Endothelial cell of umbilical vein (primary cell): Measurements from ENCODE around the gene ZDHHC24. TPM values are rescaled to one million over a fixed set of nuclear protein-coding genes. Genes with fewer than 3 reads are reported as not detected.

Experiments used
- BruUV-seq: library from RNA; stranded (reverse); fragments of 400-500 nt; replicated peaks from 2 replicates; lab custom pipeline; 2021; lab: Mats Ljungman, UMichigan
- CTCF ChIA-PET: fragments of 300-600, 350-600 bp; sonication (Branson Sonifier 250); formaldehyde crosslinking; loops from one replicate; lab custom pipeline; 2021; ENCODE audit warnings: antibody characterized with exemption, inconsistent platforms; lab: Charles Lee
- POLR2A ChIA-PET: fragments of 300-600, 350-600 bp; sonication (Branson Sonifier 250); formaldehyde crosslinking; loops from one replicate; lab custom pipeline; 2021; ENCODE audit warnings: antibody characterized with exemption, inconsistent platforms; lab: Charles Lee
- DNase-seq: peaks from one replicate; pipeline ENCODE4 v3.0.0-alpha.2; 2011; ENCODE audit warnings: low read depth, low spot score
- FAIRE-seq: peaks from 2 replicates; lab custom pipeline; 2011; peaks lifted over from hg19 to GRCh38; lab: Jason Lieb, UNC
- H2AFZ ChIP-seq: 2 replicates; pipeline ENCODE4 v1.6.0; 2012; ENCODE audit warnings: low read depth, low read length, control low read depth, inconsistent platforms
- H3K27ac ChIP-seq: 2 replicates; pipeline ENCODE4 v1.5.1; 2011; ENCODE audit warnings: low read depth, mild to moderate bottlenecking, control low read depth, low read length, moderate library complexity; ENCODE audit not compliant: insufficient read depth
- H3K27me3 ChIP-seq, 2 experiments: 2 replicates each; pipeline versions ENCODE4 v1.6.0 to v1.6.1; 2011; ENCODE audit warnings: low read length in 2 of 2, mixed read lengths in 1 of 2; ENCODE audit not compliant: control insufficient read depth in 2 of 2, insufficient read depth in 2 of 2
- H3K36me3 ChIP-seq, 2 experiments: 2 replicates in 1 of 2; 3 replicates in 1 of 2; pipeline ENCODE4 v1.5.1; 2011; ENCODE audit warnings: low read length in 2 of 2, mild to moderate bottlenecking in 1 of 2, moderate library complexity in 1 of 2; ENCODE audit not compliant: control insufficient read depth in 2 of 2, insufficient read depth in 2 of 2; ENCODE audit errors: extremely low read depth in 1 of 2
- H3K4me1 ChIP-seq: 3 replicates; pipeline ENCODE4 v1.5.1; 2011; ENCODE audit warnings: mild to moderate bottlenecking, low read length; ENCODE audit not compliant: control insufficient read depth, insufficient read depth; ENCODE audit errors: extremely low read depth
- H3K4me2 ChIP-seq: 2 replicates; pipeline ENCODE4 v1.6.1; 2011; ENCODE audit warnings: low read length, control low read depth, mixed read lengths; ENCODE audit not compliant: insufficient read depth
- H3K4me3 ChIP-seq, 3 experiments: fragments of 200-600 bp in 1 of 3; sonication (generic), shearing (Covaris generic) in 1 of 3; replicated peaks in 1 of 3; 2 replicates each; pipeline ENCODE4 v1.5.1; 2011 to 2016; ENCODE audit warnings: control low read depth in 3 of 3, low read length in 3 of 3, mild to moderate bottlenecking in 2 of 3, inconsistent platforms in 1 of 3, low read depth in 1 of 3, moderate library complexity in 1 of 3; ENCODE audit not compliant: insufficient read depth in 1 of 3
- H3K79me2 ChIP-seq: 2 replicates; pipeline ENCODE4 v1.6.0; 2012; ENCODE audit warnings: low read length, inconsistent platforms; ENCODE audit not compliant: control insufficient read depth, insufficient read depth
- H3K9ac ChIP-seq: replicated peaks from 2 replicates; pipeline ENCODE3; 2011; ENCODE audit warnings: low read length, control low read depth; ENCODE audit not compliant: insufficient read depth; ENCODE audit errors: extremely low read depth
- H3K9me1 ChIP-seq: replicated peaks from 3 replicates; pipeline ENCODE4 v1.6.0; 2011; ENCODE audit warnings: mild to moderate bottlenecking, low read length; ENCODE audit not compliant: control insufficient read depth, insufficient read depth; ENCODE audit errors: extremely low read depth
- H3K9me3 ChIP-seq: replicated peaks from 2 replicates; pipeline ENCODE4 v1.5.1; 2012; ENCODE audit warnings: low read length, inconsistent platforms; ENCODE audit not compliant: control insufficient read depth, insufficient read depth
- H4K20me1 ChIP-seq: replicated peaks from 2 replicates; pipeline ENCODE3; 2011; ENCODE audit warnings: mild to moderate bottlenecking, low read length; ENCODE audit not compliant: control insufficient read depth, insufficient read depth; ENCODE audit errors: extremely low read depth
- CTCF ChIP-seq, 2 donors: IDR thresholded peaks; 1 replicate in 1 of 2; 2 replicates in 1 of 2; pipeline ENCODE4 v1.5.1; 2011; ENCODE audit warnings: low read length in 2 of 2, mild to moderate bottlenecking in 2 of 2, moderate library complexity in 2 of 2, control low read depth in 1 of 2, inconsistent platforms in 1 of 2, low read depth in 1 of 2; ENCODE audit not compliant: insufficient read depth in 1 of 2; ENCODE audit errors: extremely low read depth in 1 of 2
- EZH2 ChIP-seq: IDR thresholded peaks from 2 replicates; pipeline ENCODE4 v1.6.1; 2012; ENCODE audit warnings: borderline replicate concordance, low read depth, mild to moderate bottlenecking, moderate library complexity, low read length, inconsistent platforms; ENCODE audit not compliant: severe bottlenecking
- FOS ChIP-seq: IDR thresholded peaks from 2 replicates; pipeline ENCODE4 v1.6.1; 2011; ENCODE audit warnings: mild to moderate bottlenecking, low read length, moderate library complexity, borderline replicate concordance; ENCODE audit not compliant: insufficient read depth
- GATA2 ChIP-seq: IDR thresholded peaks from 2 replicates; pipeline ENCODE4 v1.7.0; 2011; ENCODE audit warnings: low read depth, mild to moderate bottlenecking, moderate library complexity, mixed read lengths, low read length; ENCODE audit not compliant: insufficient read length, insufficient read depth
- JUN ChIP-seq: IDR thresholded peaks from 2 replicates; pipeline ENCODE4 v1.6.1; 2011; ENCODE audit warnings: borderline replicate concordance, low read depth; ENCODE audit not compliant: insufficient read length, insufficient read depth
- MAX ChIP-seq: IDR thresholded peaks from 2 replicates; pipeline ENCODE4 v1.6.1; 2011; ENCODE audit not compliant: insufficient read depth, insufficient read length
- MYC ChIP-seq: IDR thresholded peaks from one replicate; pipeline ENCODE4 v1.6.1; 2011; ENCODE audit warnings: mild to moderate bottlenecking, low read depth, low read length
- POLR2A ChIP-seq: IDR thresholded peaks from 2 replicates; pipeline ENCODE4 v1.6.1; 2012; ENCODE audit warnings: low read depth, mild to moderate bottlenecking, control low read depth, low read length
- POLR2AphosphoS5 ChIP-seq: IDR thresholded peaks from 2 replicates; pipeline ENCODE4 v1.6.1; 2012; ENCODE audit warnings: low read depth, mild to moderate bottlenecking, control low read depth, low read length, moderate library complexity; ENCODE audit not compliant: insufficient read depth
- dilution Hi-C: fragments of 300-500 bp; cut with MboI; formaldehyde crosslinking; loops from one replicate; pipeline ENCODE4 v1.15.0; 2019; ENCODE audit warnings: low sequenced_read_pairs; ENCODE audit not compliant: extremely low pct_ligation_motif_present
- intact Hi-C: fragments of 100-400 bp; cut with micrococcal nuclease; formaldehyde crosslinking; loops from one replicate; pipeline ENCODE4 v1.10.0; 2022
- polyA plus RNA-seq, 4 experiments: library from polyadenylated mRNA; depleted of rRNA in 3 of 4; stranded (reverse) in 3 of 4; unstranded in 1 of 4; fragments of >200 nt; gene quantifications; 2 replicates each; pipeline versions ENCODE4 v1.2.1 to v1.2.3, GENCODE V29; 2011 to 2012; ENCODE audit warnings: missing spikeins in 1 of 4
- total RNA-seq: library from RNA; stranded (reverse); gene quantifications from 2 replicates; pipeline ENCODE4 v1.2.3, GENCODE V29; 2021

Gene ZDHHC24
- total and polyA plus RNA-seq, 2 donors (not counting 3 experiments of a cell fraction or from before 2014, with no cell fraction given): 20.1 to 21.1 TPM

- DNase-seq: no peak
- Histone ChIP-seq H3K27me3 (no peaks in the 10 kb centered on the region), H3K4me3 (no peak overlapping the region), H3K9me3 (no peaks in the 10 kb centered on the region), H3K27ac (no peak overlapping the region), H3K4me1 (no peaks in the 10 kb centered on the region), H3K4me2 (no peak overlapping the region), H3K9ac (no peak overlapping the region), H3K9me1 (no peaks in the 10 kb centered on the region), H3K79me2 (no peaks in the 10 kb centered on the region), H4K20me1 (no peaks in the 10 kb centered on the region), H2AFZ (no peak overlapping the region), H3K36me3 (peaks cover 2% of the 10 kb centered on the region in 2 experiments)
- dilution Hi-C loops (no loop called here), intact Hi-C loops (no loop called here)
- TF ChIP-seq POLR2A (no peak), MYC (no peak), MAX (no peak)
- CTCF ChIA-PET: no interaction called here
- FAIRE-seq: no peak
- BruUV-seq: no TSS peak
- POLR2A ChIA-PET: no interaction called here
Observed at GRCh38 chr11:66505276-66505816, 40.5 kb downstream of the ZDHHC24 start.

- POLR2A ChIA-PET: no interaction called here
- dilution Hi-C loops (no loop called here), intact Hi-C loops (no loop called here)
- Histone ChIP-seq H4K20me1 (no peaks in the 10 kb centered on the region), H3K4me3 (no peak overlapping the region), H3K36me3 (peaks cover 0 to 14% of the 10 kb centered on the region in 2 experiments), H3K4me2 (no peak overlapping the region), H2AFZ (no peak overlapping the region), H3K9ac (no peak overlapping the region), H3K9me3 (no peaks in the 10 kb centered on the region), H3K79me2 (no peaks in the 10 kb centered on the region), H3K27me3 (no peaks in the 10 kb centered on the region), H3K9me1 (no peaks in the 10 kb centered on the region), H3K27ac (no peak overlapping the region), H3K4me1 (no peaks in the 10 kb centered on the region)
- no peak for FAIRE-seq
- no TSS peak for BruUV-seq
- no peak for DNase-seq
- CTCF ChIA-PET: no interaction called here
- TF ChIP-seq GATA2 (no peak), JUN (no peak), MAX (no peak), POLR2AphosphoS5 (no peak), FOS (no peak), MYC (no peak), POLR2A (no peak), EZH2 (no peak), CTCF (IDR thresholded peaks at IDR 0.05; ENCODE audit: extremely low read depth in 1 of 2, insufficient read depth in 1 of 2, low read depth in 1 of 2, low read length in 2 of 2) (no peak)
Observed at GRCh38 chr11:66498506-66498905, 47.3 kb downstream of the ZDHHC24 start.
